ENCODE data around the gene BPIFB1. TPM values are rescaled to one million over a fixed set of nuclear protein-coding genes. Genes with fewer than 3 reads are reported as not detected.

BPIFB1 gene
- total and polyA plus RNA-seq, 2 experiments from 2014 or later = 0.10 to 0.85 TPM

DNA sequence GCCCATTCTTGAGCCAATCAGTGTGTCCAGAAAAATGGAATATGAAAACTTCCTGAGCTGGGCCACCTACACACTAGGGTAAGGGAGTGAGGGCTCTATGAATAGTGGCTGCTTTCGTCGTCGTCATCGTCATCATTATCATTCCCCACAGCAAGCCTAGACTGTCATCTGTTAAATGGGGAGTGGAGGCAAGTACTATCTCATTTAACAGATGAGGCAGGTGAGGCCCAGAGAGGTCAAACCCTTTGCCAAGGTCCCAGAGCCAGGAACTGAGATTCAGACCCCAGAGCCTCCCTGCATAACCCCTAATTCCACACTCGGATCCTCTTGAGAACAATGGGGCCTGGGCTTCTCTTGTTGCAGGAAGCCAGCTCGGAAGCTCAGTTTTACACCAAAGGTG, 20.6 kb downstream of the BPIFB1 start:
- Histone ChIP-seq H3K27me3 (peaks cover under 1% of the 10 kb centered on the region), H2AFZ (no peak overlapping the region), H3K27ac (no peak overlapping the region), H3K36me3 (replicated peaks; ENCODE audit: insufficient read depth, low read depth) (no peaks in the 10 kb centered on the region), H3K4me2 (no peak overlapping the region), H3K9me2 (replicated peaks; ENCODE audit: insufficient read depth) (no peaks in the 10 kb centered on the region), H3K79me2 (no peaks in the 10 kb centered on the region), H4K20me1 (ENCODE audit: insufficient read depth, poor library complexity, severe bottlenecking) (no peaks in the 10 kb centered on the region), H3K4me1 (ENCODE audit: insufficient read depth) (no peaks in the 10 kb centered on the region), H3K4me3 (no peak overlapping the region), H3K9me3 (ENCODE audit: low read depth) (no peaks in the 10 kb centered on the region)
- TF ChIP-seq, protein P1, sequence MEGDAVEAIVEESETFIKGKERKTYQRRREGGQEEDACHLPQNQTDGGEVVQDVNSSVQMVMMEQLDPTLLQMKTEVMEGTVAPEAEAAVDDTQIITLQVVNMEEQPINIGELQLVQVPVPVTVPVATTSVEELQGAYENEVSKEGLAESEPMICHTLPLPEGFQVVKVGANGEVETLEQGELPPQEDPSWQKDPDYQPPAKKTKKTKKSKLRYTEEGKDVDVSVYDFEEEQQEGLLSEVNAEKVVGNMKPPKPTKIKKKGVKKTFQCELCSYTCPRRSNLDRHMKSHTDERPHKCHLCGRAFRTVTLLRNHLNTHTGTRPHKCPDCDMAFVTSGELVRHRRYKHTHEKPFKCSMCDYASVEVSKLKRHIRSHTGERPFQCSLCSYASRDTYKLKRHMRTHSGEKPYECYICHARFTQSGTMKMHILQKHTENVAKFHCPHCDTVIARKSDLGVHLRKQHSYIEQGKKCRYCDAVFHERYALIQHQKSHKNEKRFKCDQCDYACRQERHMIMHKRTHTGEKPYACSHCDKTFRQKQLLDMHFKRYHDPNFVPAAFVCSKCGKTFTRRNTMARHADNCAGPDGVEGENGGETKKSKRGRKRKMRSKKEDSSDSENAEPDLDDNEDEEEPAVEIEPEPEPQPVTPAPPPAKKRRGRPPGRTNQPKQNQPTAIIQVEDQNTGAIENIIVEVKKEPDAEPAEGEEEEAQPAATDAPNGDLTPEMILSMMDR (IDR thresholded peaks at IDR 0.05; ENCODE audit: poor library complexity) = no peak
- TF ChIP-seq EZH2phosphoT487 (IDR thresholded peaks at IDR 0.05; ENCODE audit: low read depth, severe bottlenecking, unreplicated experiment) = no peak
- no peak for TF ChIP-seq EZH2 (IDR thresholded peaks at IDR 0.05; ENCODE audit: borderline replicate concordance)
- DNase-seq (ENCODE audit: low spot score) = no peak
- WGBS (ENCODE audit: low lambda C conversion rate, missing lambda C conversion rate) = 94% methylated on average over 6 of the region's 6 CpGs

GRCh38 chr20:33304046-33304445, 21.0 kb downstream of the BPIFB1 start:
- WGBS (ENCODE audit: low lambda C conversion rate, missing lambda C conversion rate) = 91% methylated on average over 10 of the region's 10 CpGs
- Histone ChIP-seq H3K27me3 (no peaks in the 10 kb centered on the region), H3K9me3 (ENCODE audit: low read depth) (no peaks in the 10 kb centered on the region), H3K27ac (no peak overlapping the region), H3K4me1 (ENCODE audit: insufficient read depth) (no peaks in the 10 kb centered on the region), H3K9me2 (replicated peaks; ENCODE audit: insufficient read depth) (no peaks in the 10 kb centered on the region), H3K36me3 (replicated peaks; ENCODE audit: insufficient read depth, low read depth) (no peaks in the 10 kb centered on the region), H3K79me2 (no peaks in the 10 kb centered on the region), H3K4me2 (no peak overlapping the region), H2AFZ (no peak overlapping the region), H3K4me3 (no peak overlapping the region), H4K20me1 (ENCODE audit: insufficient read depth, poor library complexity, severe bottlenecking) (no peaks in the 10 kb centered on the region)
- TF ChIP-seq EZH2phosphoT487 (IDR thresholded peaks at IDR 0.05; ENCODE audit: low read depth, severe bottlenecking, unreplicated experiment) (no peak), EZH2 (IDR thresholded peaks at IDR 0.05; ENCODE audit: borderline replicate concordance) (no peak)
- TF ChIP-seq, protein P1 (IDR thresholded peaks at IDR 0.05; ENCODE audit: poor library complexity) = no peak
- DNase-seq (ENCODE audit: low spot score) = no peak

DNA sequence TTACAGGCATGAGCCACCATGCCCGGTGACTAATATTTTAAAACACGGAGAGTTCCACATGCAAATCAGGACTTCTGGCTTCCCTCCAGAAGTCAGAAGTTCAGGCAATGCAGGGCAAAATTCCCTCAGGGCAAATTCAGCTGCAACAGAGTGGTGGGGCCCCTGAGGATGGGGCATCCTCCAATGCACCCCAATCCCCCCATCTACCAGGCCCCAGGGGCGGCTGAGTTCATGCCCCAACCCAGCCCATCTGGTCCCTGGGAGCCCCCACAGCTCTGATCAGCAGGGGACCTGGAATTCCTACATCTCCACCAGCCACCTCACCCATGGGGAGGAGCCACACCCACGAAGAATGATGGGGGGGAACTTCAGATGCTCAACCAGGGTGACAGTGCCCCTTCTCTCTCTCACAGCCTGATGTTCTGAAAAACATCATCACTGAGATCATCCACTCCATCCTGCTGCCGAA, 22.6 kb downstream of the BPIFB1 start:
- no peak overlapping the region for H3K27ac ChIP-seq
- H3K4me3 ChIP-seq = no peak overlapping the region
- H3K27me3 ChIP-seq = no peaks in the 10 kb centered on the region
- no peaks in the 10 kb centered on the region for H3K36me3 ChIP-seq (replicated peaks; ENCODE audit: insufficient read depth, low read depth)
- H3K79me2 ChIP-seq = no peaks in the 10 kb centered on the region
- TF ChIP-seq, protein P1 (IDR thresholded peaks at IDR 0.05; ENCODE audit: poor library complexity) = no peak
- TF ChIP-seq EZH2phosphoT487 (IDR thresholded peaks at IDR 0.05; ENCODE audit: low read depth, severe bottlenecking, unreplicated experiment) = no peak
- TF ChIP-seq EZH2 (IDR thresholded peaks at IDR 0.05; ENCODE audit: borderline replicate concordance) = no peak
- no peak overlapping the region for H2AFZ ChIP-seq
- no peak overlapping the region for H3K4me2 ChIP-seq
- no peak for DNase-seq (ENCODE audit: low spot score)
- WGBS (ENCODE audit: low lambda C conversion rate, missing lambda C conversion rate) = 65% methylated on average over 5 of the region's 5 CpGs
- no peaks in the 10 kb centered on the region for H3K9me3 ChIP-seq (ENCODE audit: low read depth)
- H3K9me2 ChIP-seq (replicated peaks; ENCODE audit: insufficient read depth) = no peaks in the 10 kb centered on the region
- no peaks in the 10 kb centered on the region for H3K4me1 ChIP-seq (ENCODE audit: insufficient read depth)
- H4K20me1 ChIP-seq (ENCODE audit: insufficient read depth, poor library complexity, severe bottlenecking) = no peaks in the 10 kb centered on the region

DNA sequence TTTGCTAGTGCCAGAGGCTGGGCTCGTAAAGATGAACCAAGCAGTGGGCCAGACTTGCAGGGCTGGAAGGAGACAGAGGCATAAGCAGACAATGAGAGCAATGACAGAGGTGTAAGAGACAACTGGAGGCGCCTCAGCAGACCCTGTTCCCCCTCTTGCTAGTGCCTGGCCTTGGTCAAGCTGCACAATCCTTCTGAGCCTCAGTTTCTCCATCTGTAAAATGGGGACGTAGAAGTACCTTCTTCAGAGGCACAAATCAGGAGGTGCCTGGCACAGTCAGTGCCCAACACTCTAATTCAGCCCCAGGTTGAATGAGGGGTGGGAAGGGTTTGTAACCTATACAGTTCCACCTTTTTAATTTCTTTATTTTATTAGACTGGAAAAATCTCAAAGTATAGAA, 23.2 kb downstream of the BPIFB1 start:
- Histone ChIP-seq H3K4me3 (no peak overlapping the region), H3K79me2 (no peaks in the 10 kb centered on the region), H3K9me3 (ENCODE audit: low read depth) (no peaks in the 10 kb centered on the region), H3K27me3 (no peaks in the 10 kb centered on the region), H3K4me2 (no peak overlapping the region), H3K27ac (no peak overlapping the region), H2AFZ (no peak overlapping the region), H3K4me1 (ENCODE audit: insufficient read depth) (no peaks in the 10 kb centered on the region), H3K36me3 (replicated peaks; ENCODE audit: insufficient read depth, low read depth) (no peaks in the 10 kb centered on the region), H3K9me2 (replicated peaks; ENCODE audit: insufficient read depth) (no peaks in the 10 kb centered on the region), H4K20me1 (ENCODE audit: insufficient read depth, poor library complexity, severe bottlenecking) (no peaks in the 10 kb centered on the region)
- TF ChIP-seq EZH2 (IDR thresholded peaks at IDR 0.05; ENCODE audit: borderline replicate concordance) (no peak), EZH2phosphoT487 (IDR thresholded peaks at IDR 0.05; ENCODE audit: low read depth, severe bottlenecking, unreplicated experiment) (no peak)
- TF ChIP-seq, protein P1 (IDR thresholded peaks at IDR 0.05; ENCODE audit: poor library complexity) = no peak
- no peak for DNase-seq (ENCODE audit: low spot score)
- 84% methylated on average over 3 of the region's 3 CpGs for WGBS (ENCODE audit: low lambda C conversion rate, missing lambda C conversion rate)
